Measurements from ENCODE around the gene ATRNL1.

- no peak for TF ChIP-seq EZH2phosphoT487 (IDR thresholded peaks at IDR 0.05; ENCODE audit: borderline replicate concordance, low read depth, low read length)
- TF ChIP-seq CTCF (conservative IDR thresholded peaks at IDR 0.05; ENCODE audit: low read length) = no peak
These were observed 650.9 kb downstream of the ATRNL1 start for GRCh38 chr10:115744089-115744488.
